Progenitor cell of endocrine pancreas (in vitro differentiated cells): ENCODE measurements around the gene HK3. TPM values are rescaled to one million over a fixed set of nuclear protein-coding genes. Genes with fewer than 3 reads are reported as not detected.

Experiments used
- DNase-seq: peaks from one replicate; pipeline ENCODE4 v3.0.0; 2021; ENCODE audit warnings: low spot score; ENCODE audit not compliant: unreplicated experiment
- H3K27ac Mint-ChIP-seq: 2 replicates; pipeline ENCODE4 v1.8.0; 2021; ENCODE audit warnings: mild to moderate bottlenecking, moderate library complexity, mixed read lengths
- H3K27me3 Mint-ChIP-seq: 2 replicates; pipeline ENCODE4 v1.8.0; 2021; ENCODE audit warnings: mixed read lengths
- H3K36me3 Mint-ChIP-seq: 2 replicates; pipeline ENCODE4 v1.8.0; 2022; ENCODE audit warnings: mixed read lengths; ENCODE audit not compliant: insufficient read depth
- H3K4me1 Mint-ChIP-seq: 2 replicates; pipeline ENCODE4 v1.8.0; 2021; ENCODE audit warnings: low read depth, mixed read lengths
- H3K4me3 Mint-ChIP-seq: 2 replicates; pipeline ENCODE4 v1.8.0; 2021; ENCODE audit warnings: low read depth, mild to moderate bottlenecking, moderate library complexity, mixed read lengths
- H3K9me3 Mint-ChIP-seq: 2 replicates; pipeline ENCODE4 v1.8.0; 2021; ENCODE audit warnings: low read depth, mixed read lengths
- total RNA-seq: library from RNA; stranded (reverse); gene quantifications from 2 replicates; pipeline ENCODE4 v1.2.1, GENCODE V29; 2021
- TF ChIP-seq, protein P1 (sequence below): fragments of 200-600 bp; sonication (generic); IDR thresholded peaks from one replicate; pipeline ENCODE4 v1.5.0; 2021; ENCODE audit warnings: antibody characterized with exemption, mild to moderate bottlenecking; ENCODE audit not compliant: unreplicated experiment

Gene HK3
- total RNA-seq, 1 donor from 2014 or later, result not detected

DNA sequence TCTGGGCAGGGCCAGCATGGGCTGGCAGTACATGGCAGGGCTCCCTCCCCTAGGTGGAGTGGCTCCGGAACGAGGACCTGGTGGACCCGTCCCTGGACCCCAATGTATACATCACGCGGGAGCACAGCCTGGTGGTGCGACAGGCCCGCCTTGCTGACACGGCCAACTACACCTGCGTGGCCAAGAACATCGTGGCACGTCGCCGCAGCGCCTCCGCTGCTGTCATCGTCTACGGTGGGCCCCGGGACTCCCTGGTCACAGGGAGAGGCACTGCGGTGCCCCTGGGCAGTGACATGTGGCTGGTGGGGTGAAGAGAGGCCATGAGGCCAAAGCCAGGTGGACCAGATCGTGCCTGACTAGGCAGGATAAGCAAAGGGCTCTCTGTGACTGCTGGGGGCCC lies 30.4 kb downstream of the HK3 start:
- Mint-ChIP-seq H3K4me1 (peaks cover 14% of the 10 kb centered on the region), H3K27me3 (peaks cover 27% of the 10 kb centered on the region), H3K9me3 (no peaks in the 10 kb centered on the region), H3K36me3 (no peaks in the 10 kb centered on the region), H3K27ac (no peak overlapping the region), H3K4me3 (no peak overlapping the region)
- TF ChIP-seq, protein P1, sequence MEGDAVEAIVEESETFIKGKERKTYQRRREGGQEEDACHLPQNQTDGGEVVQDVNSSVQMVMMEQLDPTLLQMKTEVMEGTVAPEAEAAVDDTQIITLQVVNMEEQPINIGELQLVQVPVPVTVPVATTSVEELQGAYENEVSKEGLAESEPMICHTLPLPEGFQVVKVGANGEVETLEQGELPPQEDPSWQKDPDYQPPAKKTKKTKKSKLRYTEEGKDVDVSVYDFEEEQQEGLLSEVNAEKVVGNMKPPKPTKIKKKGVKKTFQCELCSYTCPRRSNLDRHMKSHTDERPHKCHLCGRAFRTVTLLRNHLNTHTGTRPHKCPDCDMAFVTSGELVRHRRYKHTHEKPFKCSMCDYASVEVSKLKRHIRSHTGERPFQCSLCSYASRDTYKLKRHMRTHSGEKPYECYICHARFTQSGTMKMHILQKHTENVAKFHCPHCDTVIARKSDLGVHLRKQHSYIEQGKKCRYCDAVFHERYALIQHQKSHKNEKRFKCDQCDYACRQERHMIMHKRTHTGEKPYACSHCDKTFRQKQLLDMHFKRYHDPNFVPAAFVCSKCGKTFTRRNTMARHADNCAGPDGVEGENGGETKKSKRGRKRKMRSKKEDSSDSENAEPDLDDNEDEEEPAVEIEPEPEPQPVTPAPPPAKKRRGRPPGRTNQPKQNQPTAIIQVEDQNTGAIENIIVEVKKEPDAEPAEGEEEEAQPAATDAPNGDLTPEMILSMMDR, result no peak
- no peak for DNase-seq

DNA sequence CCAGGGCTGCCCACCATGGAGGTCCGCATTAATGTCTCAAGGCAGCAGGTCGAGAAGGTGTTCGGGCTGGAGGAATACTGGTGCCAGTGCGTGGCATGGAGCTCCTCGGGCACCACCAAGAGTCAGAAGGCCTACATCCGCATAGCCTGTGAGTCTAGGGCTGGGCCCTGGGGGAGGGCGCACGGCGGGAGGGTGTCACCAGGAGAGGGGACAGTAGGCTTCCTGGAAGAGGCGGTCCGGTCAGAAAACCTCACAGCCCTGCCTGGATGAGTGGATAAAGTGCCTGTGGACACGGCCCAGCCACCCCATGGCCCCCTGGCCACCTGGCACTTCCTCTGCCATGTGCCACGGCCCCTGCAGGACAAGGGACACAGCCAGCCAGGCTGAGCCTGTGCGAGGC lies 31.0 kb downstream of the HK3 start:
- H3K27me3 Mint-ChIP-seq, result peaks cover 26% of the 10 kb centered on the region
- no peaks in the 10 kb centered on the region for H3K9me3 Mint-ChIP-seq
- no peak overlapping the region for H3K4me3 Mint-ChIP-seq
- H3K4me1 Mint-ChIP-seq, result peaks cover 17% of the 10 kb centered on the region
- no peak overlapping the region for H3K27ac Mint-ChIP-seq
- no peak for DNase-seq
- H3K36me3 Mint-ChIP-seq, result no peaks in the 10 kb centered on the region
- TF ChIP-seq, protein P1, result no peak

DNA sequence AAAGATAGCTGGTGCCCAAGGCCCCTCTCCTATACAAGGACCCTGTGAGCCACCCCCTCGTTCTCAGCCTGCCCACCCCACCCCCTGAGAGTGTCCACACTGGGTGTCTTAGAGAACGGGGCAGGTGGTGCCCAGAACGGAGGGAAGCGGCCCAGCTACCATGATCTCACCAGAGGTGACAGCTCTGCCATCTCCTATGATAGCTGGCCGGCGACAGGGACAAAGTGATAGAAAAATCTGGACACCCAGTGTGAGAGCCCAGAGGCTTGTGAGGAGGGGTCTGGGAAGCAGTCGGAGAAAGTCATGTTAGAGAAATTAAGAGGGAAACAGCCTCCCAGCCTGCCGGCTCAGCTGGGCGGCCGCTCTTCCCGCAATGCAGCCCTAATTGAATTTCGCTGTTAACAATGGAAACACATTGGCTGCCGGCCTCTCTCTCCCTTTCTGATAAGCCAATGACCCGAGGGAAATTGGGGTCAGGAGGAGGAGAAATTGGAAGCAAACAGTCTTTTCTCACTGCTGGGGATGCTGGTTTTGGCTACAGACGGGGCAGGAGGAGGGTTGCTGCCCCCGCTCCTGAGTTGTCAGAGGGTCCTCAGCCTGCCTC lies 32.3 kb downstream of the HK3 start:
- no peak overlapping the region for H3K4me3 Mint-ChIP-seq
- TF ChIP-seq, protein P1, result no peak
- no peaks in the 10 kb centered on the region for H3K9me3 Mint-ChIP-seq
- peaks cover 20% of the 10 kb centered on the region for H3K4me1 Mint-ChIP-seq
- peaks cover 28% of the 10 kb centered on the region for H3K27me3 Mint-ChIP-seq
- H3K36me3 Mint-ChIP-seq, result no peaks in the 10 kb centered on the region
- no peak for DNase-seq
- no peak overlapping the region for H3K27ac Mint-ChIP-seq

DNA sequence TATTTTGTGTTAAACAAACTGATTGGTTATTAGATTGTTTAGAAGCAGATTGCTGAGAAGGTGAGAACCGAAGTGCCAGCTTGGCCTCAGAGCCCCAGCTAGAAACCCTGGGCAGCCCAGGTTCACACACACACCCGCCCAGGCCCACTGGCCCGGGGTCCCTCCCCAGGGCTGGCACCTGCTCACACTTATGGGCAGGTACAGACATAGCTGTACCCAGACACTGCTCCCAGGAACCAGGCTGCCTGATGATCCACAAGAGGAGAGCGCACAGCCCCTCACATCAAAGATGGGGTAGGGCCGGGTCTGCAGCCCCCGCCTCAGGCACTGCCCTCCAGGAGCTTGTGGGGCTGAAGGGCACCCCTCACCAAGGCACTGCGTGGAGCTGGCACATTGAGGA lies 33.2 kb downstream of the HK3 start:
- no peaks in the 10 kb centered on the region for H3K9me3 Mint-ChIP-seq
- H3K27ac Mint-ChIP-seq, result no peak overlapping the region
- H3K4me1 Mint-ChIP-seq, result peaks cover 20% of the 10 kb centered on the region
- DNase-seq, result no peak
- TF ChIP-seq, protein P1, result no peak
- peaks cover 28% of the 10 kb centered on the region for H3K27me3 Mint-ChIP-seq
- H3K36me3 Mint-ChIP-seq, result no peaks in the 10 kb centered on the region
- no peak overlapping the region for H3K4me3 Mint-ChIP-seq

DNA sequence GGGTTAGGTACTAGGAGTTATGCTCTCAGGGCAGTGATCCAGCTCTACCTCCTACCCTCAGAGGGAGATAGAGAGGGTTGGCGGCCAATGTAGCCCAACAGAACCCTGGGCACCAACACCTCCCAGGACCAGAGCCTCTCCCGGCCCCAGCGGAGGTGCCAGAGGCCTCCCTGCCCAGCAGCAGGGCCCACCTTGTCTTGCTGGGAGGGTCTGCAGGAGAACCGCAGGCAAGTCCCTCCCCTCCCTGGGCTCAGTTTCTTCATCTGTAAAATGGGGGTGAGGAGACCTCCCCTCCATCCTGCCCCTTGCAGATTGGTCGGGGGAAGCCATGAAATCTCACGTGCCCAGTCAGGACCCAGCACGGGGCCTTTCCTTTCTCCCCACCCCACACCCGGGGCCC lies 34.4 kb downstream of the HK3 start:
- Mint-ChIP-seq H3K9me3 (no peaks in the 10 kb centered on the region), H3K27me3 (peaks cover 25% of the 10 kb centered on the region), H3K27ac (no peak overlapping the region), H3K4me3 (no peak overlapping the region), H3K36me3 (no peaks in the 10 kb centered on the region), H3K4me1 (peaks cover 18% of the 10 kb centered on the region)
- no peak for DNase-seq
- TF ChIP-seq, protein P1, result no peak
